GM21825 (cell line): Measurements from ENCODE around the gene IGF1.
"Not testable (repeated sequence)": the region's sequence is repeated elsewhere in the genome, so short reads cannot be mapped to it uniquely, and the experiment has no call there.

Experiments
- ATAC-seq: cut with Tn5 transposase; IDR thresholded peaks from one replicate; pipeline ENCODE4 v1.9.1; 2021; ENCODE audit warnings: mild to moderate bottlenecking, moderate library complexity; ENCODE audit not compliant: unreplicated experiment

IGF1 gene

GRCh38 chr12:102396276-102396675, 84.1 kb downstream of the IGF1 start:
- no peak for ATAC-seq

GRCh38 chr12:102394200-102394599, 86.2 kb downstream of the IGF1 start:
- ATAC-seq, result no peak

- no peak for ATAC-seq
Measured at GRCh38 chr12:102390068-102390467, 90.3 kb downstream of the IGF1 start.

GRCh38 chr12:102388469-102388868, 91.9 kb downstream of the IGF1 start:
- ATAC-seq, result no peak

DNA sequence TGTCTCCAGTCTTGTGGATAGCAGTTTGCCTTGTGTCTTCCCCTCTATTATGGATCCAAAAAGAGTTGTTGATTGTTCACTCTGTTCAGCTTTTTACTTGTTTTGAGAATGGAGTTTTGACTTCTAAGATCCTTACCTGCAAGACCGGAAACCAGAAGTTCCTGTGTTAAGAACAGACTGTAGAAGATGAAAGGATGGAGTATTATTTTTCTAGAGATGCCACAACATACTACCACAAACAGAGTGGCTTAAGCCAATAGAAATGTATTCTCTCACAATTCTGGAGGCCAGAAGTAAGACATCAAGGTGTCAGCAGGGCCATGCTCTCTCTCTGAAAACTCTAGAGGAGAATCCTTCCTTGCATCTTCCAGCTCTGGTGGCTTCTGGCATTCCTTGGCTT, 95.0 kb downstream of the IGF1 start:
- no peak for ATAC-seq

GRCh38 chr12:102379346-102380162, 100.8 kb downstream of the IGF1 start:
- ATAC-seq, result no peak

DNA sequence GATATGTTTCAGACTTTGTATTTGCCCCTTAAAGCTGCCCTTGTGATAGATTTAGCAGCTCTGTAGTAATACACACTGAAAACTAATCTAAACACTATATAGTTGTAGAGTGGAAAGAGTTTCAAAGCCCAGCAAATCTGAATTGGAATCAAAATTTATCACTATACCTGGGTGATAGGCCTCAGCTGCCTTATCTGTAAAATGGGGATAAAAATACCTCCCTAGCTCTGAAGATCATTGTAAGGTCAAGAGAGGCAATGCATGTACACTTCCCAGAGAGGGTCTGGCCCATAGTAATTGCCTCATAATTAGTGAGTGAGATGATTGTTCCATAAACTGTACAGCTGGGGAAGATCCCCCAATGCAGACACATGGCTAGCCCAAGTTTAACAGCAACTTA, 103.6 kb downstream of the IGF1 start:
- ATAC-seq, result no peak

- ATAC-seq, result no peak
Measured at GRCh38 chr12:102376181-102376747, 104.1 kb downstream of the IGF1 start.

DNA sequence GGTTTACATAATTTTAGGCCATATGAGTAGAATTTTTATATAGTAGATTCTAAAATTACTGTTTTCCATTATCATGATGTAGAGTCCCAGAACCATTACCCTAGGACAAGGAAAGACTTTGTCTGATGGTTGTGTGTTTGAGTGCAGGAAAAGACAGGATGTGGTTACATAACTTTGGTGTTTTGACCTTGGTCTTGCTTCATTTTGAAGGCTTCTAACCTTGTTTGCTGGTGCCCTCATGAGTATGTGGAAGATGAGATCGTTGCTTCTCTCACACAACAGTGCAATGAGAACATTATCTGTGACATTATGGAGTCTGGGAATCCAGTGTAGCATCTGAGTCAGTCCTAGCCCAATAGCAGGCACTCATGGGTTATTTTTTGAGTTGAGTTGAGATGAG, 106.2 kb downstream of the IGF1 start:
- no peak for ATAC-seq

GRCh38 chr12:102372087-102372486, 108.3 kb downstream of the IGF1 start:
- ATAC-seq, result no peak

DNA sequence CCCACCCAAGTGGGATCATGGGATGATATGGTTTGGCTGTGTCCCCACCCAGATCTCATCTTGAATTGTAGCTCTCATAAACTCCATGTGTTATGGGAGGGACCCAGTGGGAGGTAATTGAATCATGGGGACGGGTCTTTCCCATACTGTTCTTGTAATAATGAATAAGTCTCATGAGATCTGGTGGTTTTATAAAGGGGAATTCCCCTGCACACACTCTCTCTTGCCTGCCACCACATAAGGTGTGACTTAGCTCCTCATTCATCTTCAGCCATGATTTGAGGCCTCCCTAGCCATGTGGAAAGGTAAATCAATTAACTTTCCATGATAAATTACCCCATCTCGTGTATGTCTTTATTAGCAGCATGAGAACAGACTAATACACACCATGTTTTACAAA, 109.2 kb downstream of the IGF1 start:
- no peak for ATAC-seq

DNA sequence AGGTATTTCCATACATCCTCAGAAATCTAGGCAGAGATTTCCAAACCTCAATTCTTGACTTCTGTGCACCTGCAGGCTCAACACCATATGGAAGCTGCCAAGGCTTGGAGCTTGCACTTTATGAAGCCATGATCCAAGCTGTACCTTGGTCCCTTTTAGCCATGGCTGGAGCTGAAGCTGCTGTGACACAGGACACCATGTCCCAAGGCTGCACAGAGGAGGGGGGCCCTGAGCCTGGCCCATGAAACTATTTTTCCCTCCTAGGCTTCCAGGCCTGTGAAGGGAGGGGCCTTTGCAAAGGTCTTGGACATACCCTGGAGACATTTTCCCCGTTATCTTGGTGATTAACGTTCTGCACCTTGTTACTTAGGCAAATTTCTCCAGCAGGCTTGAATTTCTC, 110.5 kb downstream of the IGF1 start:
- ATAC-seq, result no peak

GRCh38 chr12:102365365-102365764, 115.0 kb downstream of the IGF1 start:
- no peak for ATAC-seq

- no peak for ATAC-seq
Measured at GRCh38 chr12:102364709-102365108, 115.7 kb downstream of the IGF1 start.

DNA sequence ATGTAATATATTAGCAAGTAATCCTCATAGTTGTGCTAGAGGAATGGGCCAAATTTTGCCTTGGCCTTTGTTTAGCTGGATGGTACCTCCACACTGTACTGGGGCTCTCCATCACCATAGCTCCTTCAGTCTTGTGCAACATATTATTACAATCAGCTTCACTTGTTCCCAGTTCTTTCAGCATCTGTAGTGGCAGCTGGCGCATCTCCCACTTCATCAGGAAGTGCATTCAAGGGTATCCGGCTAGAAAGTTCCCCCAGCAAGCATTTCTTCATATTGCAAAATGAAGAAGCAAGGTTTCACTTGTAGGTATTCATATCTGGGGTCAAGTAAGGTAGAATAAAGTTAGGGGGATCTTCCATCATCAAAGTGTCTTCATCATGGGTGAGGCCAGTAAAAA, 123.7 kb downstream of the IGF1 start:
- ATAC-seq, result no peak

- not testable (repeated sequence) for ATAC-seq
Measured at GRCh38 chr12:102354281-102354680, 126.1 kb downstream of the IGF1 start.

- no peak for ATAC-seq
Measured at GRCh38 chr12:102351322-102351721, 129.0 kb downstream of the IGF1 start.

GRCh38 chr12:102350070-102350469, 130.3 kb downstream of the IGF1 start:
- no peak for ATAC-seq

DNA sequence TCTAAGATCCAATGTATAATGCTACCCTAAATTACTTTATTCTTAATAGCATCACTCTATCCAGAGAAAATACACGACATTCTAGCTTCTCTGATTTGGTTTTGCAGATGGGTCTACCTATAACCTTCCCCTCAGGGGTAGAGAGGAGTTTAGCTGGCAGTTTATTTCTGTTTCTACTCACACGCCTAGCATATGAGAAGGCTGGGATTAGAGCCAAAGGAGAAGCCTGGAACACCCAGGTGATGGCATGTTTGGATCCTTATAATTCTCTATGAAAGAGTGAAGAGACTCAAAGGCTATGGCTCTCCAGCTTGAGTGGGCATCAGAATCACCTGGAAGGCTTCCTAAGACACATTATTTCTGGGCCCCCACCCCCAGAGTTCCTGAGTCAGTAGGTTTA, 131.3 kb downstream of the IGF1 start:
- ATAC-seq, result no peak

DNA sequence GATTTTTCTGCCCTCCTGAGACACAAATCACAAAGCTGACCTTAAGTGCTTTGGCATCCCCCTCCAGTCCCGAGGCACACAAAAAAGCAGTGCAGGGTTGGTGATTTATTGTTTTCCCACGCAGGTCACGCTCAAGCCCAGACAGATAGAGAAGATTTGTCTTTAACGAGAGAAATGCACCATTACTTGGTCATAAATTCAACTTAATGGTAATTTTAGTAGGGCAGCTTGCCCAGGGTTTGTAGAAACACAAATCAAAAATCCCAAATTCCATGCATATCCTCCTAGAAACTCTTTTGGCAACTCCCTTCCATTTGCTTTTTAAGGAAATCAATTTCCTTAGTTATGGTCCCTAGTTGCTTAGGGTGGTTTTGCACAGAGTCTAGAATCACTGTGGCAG, 132.6 kb downstream of the IGF1 start:
- no peak for ATAC-seq
